GM19239 (cell line): ENCODE data around the gene HMGCS2.
"Not testable (repeated sequence)": the region's sequence is repeated elsewhere in the genome, so short reads cannot be mapped to it uniquely, and the experiment has no call there.

Experiments
- DNase-seq: peaks from one replicate; pipeline ENCODE4 v3.0.0; 2011; ENCODE audit warnings: low spot score; ENCODE audit not compliant: insufficient read length
- FAIRE-seq: peaks from 2 replicates; lab custom pipeline; 2011; peaks lifted over from hg19 to GRCh38; lab: Jason Lieb, UNC

Gene HMGCS2

DNA sequence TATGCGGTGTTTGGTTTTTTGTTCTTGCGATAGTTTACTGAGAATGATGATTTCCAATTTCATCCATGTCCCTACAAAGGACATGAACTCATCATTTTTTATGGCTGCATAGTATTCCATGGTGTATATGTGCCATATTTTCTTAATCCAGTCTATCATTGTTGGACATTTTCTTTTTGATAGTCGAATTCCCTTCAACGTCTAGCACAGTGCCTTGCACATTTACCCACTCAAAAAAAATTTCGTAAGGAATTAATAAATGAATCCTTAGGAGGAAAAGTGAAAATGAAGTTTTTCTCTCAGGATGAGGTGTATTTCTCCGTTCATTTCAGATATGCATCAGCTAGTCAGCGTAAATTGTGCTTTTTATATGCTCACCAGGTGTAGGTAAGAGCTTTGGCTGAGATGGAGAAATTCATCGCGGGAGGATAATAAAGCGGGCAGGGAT, 57.3 kb downstream of the HMGCS2 start:
- not testable (repeated sequence) for FAIRE-seq, DNase-seq

DNA sequence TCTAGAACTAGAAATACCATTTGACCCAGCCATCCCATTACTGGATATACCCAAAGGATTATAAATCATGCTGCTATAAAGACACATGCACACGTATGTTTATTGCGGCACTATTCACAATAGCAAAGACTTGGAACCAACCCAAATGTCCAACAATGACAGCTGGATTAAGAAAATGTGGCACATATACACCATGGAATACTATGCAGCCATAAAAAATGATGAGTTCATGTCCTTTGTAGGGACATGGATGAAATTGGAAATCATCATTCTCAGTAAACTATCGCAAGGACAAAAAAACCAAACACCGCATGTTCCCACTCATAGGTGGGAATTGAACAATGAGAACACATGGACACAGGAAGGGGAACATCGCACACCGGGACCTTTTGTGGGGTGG, 62.1 kb downstream of the HMGCS2 start:
- DNase-seq, FAIRE-seq: not testable (repeated sequence)

DNA sequence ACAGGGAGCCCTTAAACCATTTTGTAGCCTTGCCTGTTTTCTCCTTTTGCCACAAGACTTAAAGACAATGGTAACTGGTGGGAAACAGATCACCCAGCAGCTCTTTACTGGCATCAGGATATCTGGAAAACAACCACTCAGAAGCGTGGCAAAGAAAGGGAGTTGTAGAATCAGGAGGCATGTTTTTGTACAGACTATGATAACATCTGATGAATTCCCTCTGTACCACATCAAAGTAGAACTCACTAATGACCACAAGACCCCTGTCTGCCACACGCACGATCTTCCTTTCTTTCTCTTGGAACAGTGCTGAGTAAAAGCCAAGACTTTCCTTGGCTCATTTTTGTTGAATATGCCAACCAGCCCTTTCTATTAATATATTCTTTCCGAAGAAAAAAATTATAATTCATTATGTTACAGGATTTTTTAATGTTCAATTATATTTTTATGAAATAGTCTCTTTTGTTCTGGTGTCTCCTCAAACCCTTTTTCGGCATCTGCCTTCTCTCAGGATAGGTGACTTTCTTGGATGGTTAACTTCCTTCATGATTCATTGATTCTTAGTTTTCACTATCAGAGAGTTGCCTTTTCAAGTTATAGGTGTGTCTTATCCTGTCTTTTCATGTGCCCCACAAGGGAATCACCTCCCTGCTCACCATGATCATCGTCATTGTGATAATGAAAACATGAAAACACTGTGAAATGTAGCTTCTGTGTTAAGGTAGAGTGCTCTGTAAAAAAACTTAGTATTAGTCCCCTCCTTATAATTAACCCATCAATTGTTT, 64.8 kb downstream of the HMGCS2 start:
- DNase-seq (no peak), FAIRE-seq (no peak)

DNA sequence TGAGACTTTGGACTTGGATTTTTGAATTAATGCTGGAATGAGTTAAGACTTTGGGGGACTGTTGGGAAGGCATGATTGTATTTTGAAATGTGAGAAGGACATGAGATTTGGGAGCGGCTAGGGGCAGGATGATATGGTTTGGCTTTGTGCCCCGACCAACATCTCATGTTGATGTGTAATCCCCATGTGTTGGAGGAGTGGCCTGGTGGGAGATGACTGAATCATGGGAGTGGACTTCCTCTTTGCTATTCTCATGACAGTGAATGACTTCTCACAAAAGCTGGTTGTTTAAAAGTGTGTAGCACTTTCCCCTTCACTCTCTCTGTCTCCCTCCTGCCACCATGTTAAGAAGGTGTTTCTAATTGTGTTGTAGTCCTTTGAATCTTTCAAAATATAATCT, 66.3 kb downstream of the HMGCS2 start:
- FAIRE-seq (no peak), DNase-seq (no peak)

DNA sequence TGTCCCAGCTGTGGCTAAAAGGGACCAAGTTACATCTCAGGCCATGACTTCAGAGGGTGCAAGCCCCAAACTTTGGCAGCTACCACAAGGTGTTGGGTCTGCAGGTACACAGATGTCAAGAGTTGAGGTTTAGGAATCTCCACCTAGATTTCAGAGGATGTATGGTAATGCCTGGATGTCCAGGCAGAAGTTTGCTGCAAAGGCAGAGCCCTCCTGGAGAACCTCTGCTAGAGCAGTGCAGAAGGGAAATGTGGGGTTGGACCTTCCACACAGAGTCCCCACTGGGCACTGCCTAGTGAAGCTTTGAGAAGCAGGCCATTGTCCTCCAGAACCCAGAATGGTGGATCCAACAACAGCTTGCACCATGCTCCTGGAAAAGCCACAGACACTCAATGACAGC, 67.0 kb downstream of the HMGCS2 start:
- no peak for FAIRE-seq
- DNase-seq: no peak

DNA sequence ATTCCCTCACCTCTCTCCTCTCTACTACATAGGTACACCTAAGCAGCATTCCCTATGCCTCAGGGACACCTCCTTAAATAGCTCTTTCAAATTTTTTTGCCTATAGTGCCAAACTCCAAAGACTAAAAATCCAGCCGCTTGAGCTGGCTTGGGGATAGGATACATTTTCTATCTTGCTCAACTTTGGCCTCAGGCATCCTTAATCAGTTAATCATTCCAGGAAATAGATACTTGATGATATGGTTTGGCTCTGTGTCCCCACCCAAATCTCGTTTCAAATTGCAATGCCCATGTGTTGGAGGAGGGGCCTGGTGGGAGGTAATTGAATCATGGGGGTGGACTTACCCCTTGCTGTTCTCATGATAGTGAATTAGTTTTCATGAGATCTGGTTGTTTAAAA, 68.4 kb downstream of the HMGCS2 start:
- FAIRE-seq: no peak
- DNase-seq: no peak
